HFF-Myc (cell line): Measurements from ENCODE around the gene INSRR.

Source experiments
- DNase-seq: peaks from one replicate; pipeline ENCODE4 v3.0.0-alpha.2; 2011; ENCODE audit warnings: low read depth; ENCODE audit errors: extremely low read depth
- H3K4me3 ChIP-seq: replicated peaks from 2 replicates; pipeline ENCODE4 v1.5.1; 2011; ENCODE audit warnings: low read depth, mild to moderate bottlenecking, control low read depth, low read length
- CTCF ChIP-seq: IDR thresholded peaks from 2 replicates; pipeline ENCODE4 v1.5.1; 2012; ENCODE audit warnings: mild to moderate bottlenecking, low read depth, low read length, control low read depth; ENCODE audit errors: missing control alignments

The INSRR gene

GRCh38 chr1:156898971-156899664 is 40.2 kb upstream of the INSRR start:
- DNase-seq, result no peak
- TF ChIP-seq CTCF, result no peak
- H3K4me3 ChIP-seq, result no peak overlapping the region

- peak; percentile 52 for DNase-seq
- no peak for TF ChIP-seq CTCF
- peak overlapping the region; percentile 17 for H3K4me3 ChIP-seq
These were observed 39.2 kb upstream of the INSRR start for GRCh38 chr1:156898161-156898566.

DNA sequence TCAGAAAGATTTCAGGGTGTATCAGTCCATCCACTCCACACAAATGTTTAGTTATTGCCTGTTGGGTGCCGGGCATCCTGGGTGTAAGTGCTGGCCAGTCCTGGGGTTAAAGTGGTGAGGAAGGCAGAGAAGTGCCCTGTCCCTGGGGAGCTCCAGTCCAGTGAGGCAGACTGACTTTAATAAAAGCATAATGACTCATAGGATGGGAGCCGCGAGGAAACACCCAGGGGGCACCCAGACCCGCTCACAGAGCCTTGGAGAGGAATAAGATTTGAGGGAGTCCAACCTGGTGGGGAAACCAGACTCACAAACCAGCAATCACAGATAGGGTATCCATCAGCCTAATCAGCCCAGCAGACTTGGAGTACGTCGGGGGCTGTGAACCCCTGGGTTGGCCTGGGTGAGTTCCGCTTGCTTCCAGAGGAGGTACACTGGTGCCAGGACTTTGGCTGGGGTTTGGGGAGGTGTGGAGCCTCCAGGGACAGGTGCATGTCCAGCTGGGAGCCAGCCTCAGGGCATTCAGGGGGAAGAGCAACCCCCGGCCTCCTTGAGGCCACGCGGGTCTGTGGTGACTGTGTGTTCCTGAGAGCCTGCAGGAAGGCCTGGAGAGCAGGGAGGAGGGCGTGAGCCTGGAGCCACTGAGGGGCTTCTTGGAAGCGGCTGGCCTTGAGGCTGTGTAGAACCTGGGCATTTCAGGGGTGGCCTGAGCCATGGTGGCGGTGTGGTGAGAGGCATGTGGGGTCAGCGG is 38.3 kb upstream of the INSRR start:
- H3K4me3 ChIP-seq, result peak overlapping the region; percentile 17
- TF ChIP-seq CTCF, result no peak
- no peak for DNase-seq

DNA sequence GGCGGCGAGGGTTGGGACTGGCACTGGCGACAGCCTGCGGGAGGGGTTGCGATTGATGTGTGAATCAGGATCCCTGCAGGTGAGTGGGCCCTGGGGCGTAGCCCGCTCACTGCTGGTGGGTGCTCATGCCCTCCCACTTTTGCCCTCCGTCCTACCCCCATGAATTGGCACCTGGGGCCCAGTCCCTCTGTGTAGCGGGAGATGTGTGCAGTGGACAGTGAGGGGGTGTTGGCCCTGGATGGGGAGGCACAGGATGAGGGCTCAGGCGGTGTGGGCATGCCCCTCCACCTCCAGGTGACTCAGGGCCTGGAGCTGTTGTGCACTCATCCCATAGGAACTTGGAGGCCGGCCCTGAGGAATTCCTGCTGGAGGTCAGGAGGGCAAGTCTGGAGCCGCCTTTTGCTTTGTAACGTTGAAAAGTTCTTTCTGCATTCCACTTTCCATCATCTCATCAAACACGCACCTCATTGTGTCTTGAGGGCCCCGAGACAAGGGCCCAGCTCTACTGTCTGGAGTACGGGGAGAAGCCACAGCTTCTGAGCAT is 37.6 kb upstream of the INSRR start:
- peak; percentile 72 for DNase-seq
- no peak for TF ChIP-seq CTCF
- peak overlapping the region; percentile 8; the same call in 1 of the 2 replicates for H3K4me3 ChIP-seq

GRCh38 chr1:156895927-156896326 is 37.0 kb upstream of the INSRR start:
- no peak for TF ChIP-seq CTCF
- H3K4me3 ChIP-seq, result no peak overlapping the region
- no peak for DNase-seq

DNA sequence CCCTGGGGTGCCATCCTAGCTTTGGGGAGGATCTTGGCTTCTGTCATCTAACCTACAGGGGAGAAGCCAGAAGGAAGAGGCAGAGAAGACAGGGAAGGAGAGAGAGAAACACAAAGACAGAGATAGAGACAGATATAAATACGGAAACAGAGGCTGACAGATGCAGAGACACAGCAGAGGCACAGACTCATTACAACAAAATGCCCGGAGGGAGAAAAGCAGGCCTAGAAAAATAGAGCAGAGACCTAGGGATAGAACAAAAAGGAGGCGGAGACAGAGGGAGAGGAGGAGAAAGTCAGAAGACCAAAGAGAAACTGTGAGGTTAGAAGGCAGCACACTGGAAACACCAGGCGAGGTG is 36.5 kb upstream of the INSRR start:
- no peak for DNase-seq
- H3K4me3 ChIP-seq, result peak overlapping the region; percentile 53
- no peak for TF ChIP-seq CTCF
